Activated T-helper 1 cell treated with anti-CD3 and anti-CD28 coated beads, Interleukin-12 subunit alpha, Interleukin-12 subunit beta, Interleukin-2, Interleukin-4 antibody, amounts not matched to agents 30 ng/mL and 10 ng/mL and 1 ng/mL, durations not matched to agents 14 hours and 24 hours and 36 hours (primary cell): ENCODE results near the gene ALPK3. TPM values are rescaled to one million over a fixed set of nuclear protein-coding genes. Genes with fewer than 3 reads are reported as not detected.
"Not testable (repeated sequence)": the region's sequence is repeated elsewhere in the genome, so short reads cannot be mapped to it uniquely, and the experiment has no call there.

Source experiments
- DNase-seq: peaks from one replicate; pipeline ENCODE4 v3.0.0; 2021; ENCODE audit warnings: low spot score
- H3K27ac Mint-ChIP-seq: one replicate; pipeline ENCODE4 v1.8.0; 2021; ENCODE audit warnings: mild to moderate bottlenecking, mixed read lengths
- H3K27me3 Mint-ChIP-seq: one replicate; pipeline ENCODE4 v1.8.0; 2022; ENCODE audit warnings: mild to moderate bottlenecking, moderate library complexity, mixed read lengths; ENCODE audit not compliant: insufficient read depth
- H3K36me3 Mint-ChIP-seq: one replicate; pipeline ENCODE4 v1.8.0; 2021; ENCODE audit warnings: low read depth, mixed read lengths
- H3K4me1 Mint-ChIP-seq: one replicate; pipeline ENCODE4 v1.8.0; 2021; ENCODE audit warnings: low read depth, mixed read lengths
- H3K4me3 Mint-ChIP-seq: one replicate; pipeline ENCODE4 v1.8.0; 2021; ENCODE audit warnings: mild to moderate bottlenecking, moderate library complexity, mixed read lengths
- H3K9me3 Mint-ChIP-seq: one replicate; pipeline ENCODE4 v1.8.0; 2021; ENCODE audit warnings: mixed read lengths
- intact Hi-C: fragments of 100-400 bp; cut with micrococcal nuclease; formaldehyde crosslinking; loops from one replicate; pipeline ENCODE4 v1.15.1; 2024
- total RNA-seq: library from RNA; stranded (reverse); gene quantifications from 2 replicates; pipeline ENCODE4 v1.2.3, GENCODE V29; 2022

ALPK3 gene
- total RNA-seq, 1 donor from 2014 or later: 0.10 TPM

GRCh38 chr15:84833447-84834228, 16.5 kb downstream of the ALPK3 start:
- no peak overlapping the region for H3K4me3 Mint-ChIP-seq
- peaks cover 13% of the 10 kb centered on the region for H3K27me3 Mint-ChIP-seq
- H3K4me1 Mint-ChIP-seq: no peaks in the 10 kb centered on the region
- H3K36me3 Mint-ChIP-seq: no peaks in the 10 kb centered on the region
- no peak for DNase-seq
- H3K9me3 Mint-ChIP-seq: no peaks in the 10 kb centered on the region
- intact Hi-C loops: no loop called here
- no peak overlapping the region for H3K27ac Mint-ChIP-seq

GRCh38 chr15:84834229-84834955, 17.2 kb downstream of the ALPK3 start:
- Mint-ChIP-seq H3K9me3 (no peaks in the 10 kb centered on the region), H3K27ac (no peak overlapping the region), H3K4me1 (no peaks in the 10 kb centered on the region), H3K27me3 (peaks cover 10% of the 10 kb centered on the region), H3K4me3 (no peak overlapping the region), H3K36me3 (no peaks in the 10 kb centered on the region)
- no peak for DNase-seq
- intact Hi-C loops: no loop called here

GRCh38 chr15:84834969-84835368, 17.8 kb downstream of the ALPK3 start:
- DNase-seq: no peak
- no peaks in the 10 kb centered on the region for H3K9me3 Mint-ChIP-seq
- H3K27ac Mint-ChIP-seq: no peak overlapping the region
- H3K4me3 Mint-ChIP-seq: no peak overlapping the region
- peaks cover 9% of the 10 kb centered on the region for H3K27me3 Mint-ChIP-seq
- intact Hi-C loops: no loop called here
- no peaks in the 10 kb centered on the region for H3K4me1 Mint-ChIP-seq
- no peaks in the 10 kb centered on the region for H3K36me3 Mint-ChIP-seq

- no peak for DNase-seq
- intact Hi-C loops: no loop called here
- H3K4me1 Mint-ChIP-seq: no peaks in the 10 kb centered on the region
- no peaks in the 10 kb centered on the region for H3K36me3 Mint-ChIP-seq
- no peak overlapping the region for H3K27ac Mint-ChIP-seq
- no peak overlapping the region for H3K4me3 Mint-ChIP-seq
- no peaks in the 10 kb centered on the region for H3K9me3 Mint-ChIP-seq
- peaks cover 9% of the 10 kb centered on the region for H3K27me3 Mint-ChIP-seq
Observed at GRCh38 chr15:84835661-84836337, 18.6 kb downstream of the ALPK3 start.

GRCh38 chr15:84836844-84837243, 19.7 kb downstream of the ALPK3 start:
- intact Hi-C loops: no loop called here
- no peak for DNase-seq
- H3K4me3 Mint-ChIP-seq: no peak overlapping the region

GRCh38 chr15:84839714-84840113, 22.6 kb downstream of the ALPK3 start:
- Mint-ChIP-seq H3K27ac (no peak overlapping the region), H3K4me3 (no peak overlapping the region), H3K4me1 (no peaks in the 10 kb centered on the region), H3K9me3 (no peaks in the 10 kb centered on the region), H3K36me3 (no peaks in the 10 kb centered on the region), H3K27me3 (peaks cover 2% of the 10 kb centered on the region)
- intact Hi-C loops: no loop called here
- DNase-seq: no peak

More at GRCh38 chr15:84836844-84837243, 19.7 kb downstream of the ALPK3 start:
- H3K27ac Mint-ChIP-seq: no peak overlapping the region
- H3K27me3 Mint-ChIP-seq: peaks cover 2% of the 10 kb centered on the region
- no peaks in the 10 kb centered on the region for H3K4me1 Mint-ChIP-seq
- H3K36me3 Mint-ChIP-seq: no peaks in the 10 kb centered on the region
- H3K9me3 Mint-ChIP-seq: no peaks in the 10 kb centered on the region

- Mint-ChIP-seq H3K9me3 (no peaks in the 10 kb centered on the region), H3K27ac (no peak overlapping the region), H3K27me3 (peaks cover 2% of the 10 kb centered on the region), H3K36me3 (no peaks in the 10 kb centered on the region), H3K4me1 (no peaks in the 10 kb centered on the region), H3K4me3 (no peak overlapping the region)
- intact Hi-C loops: no loop called here
- no peak for DNase-seq
Observed at GRCh38 chr15:84840255-84840654, 23.1 kb downstream of the ALPK3 start.

GRCh38 chr15:84840741-84841429, 23.7 kb downstream of the ALPK3 start:
- intact Hi-C loops: no loop called here
- Mint-ChIP-seq H3K4me1 (no peaks in the 10 kb centered on the region), H3K27me3 (peaks cover 2% of the 10 kb centered on the region), H3K36me3 (no peaks in the 10 kb centered on the region), H3K9me3 (no peaks in the 10 kb centered on the region), H3K27ac (no peak overlapping the region), H3K4me3 (no peak overlapping the region)
- DNase-seq: no peak

- peaks cover 10% of the 10 kb centered on the region for H3K9me3 Mint-ChIP-seq
- no peaks in the 10 kb centered on the region for H3K36me3 Mint-ChIP-seq
- H3K4me1 Mint-ChIP-seq: no peaks in the 10 kb centered on the region
- H3K4me3 Mint-ChIP-seq: no peak overlapping the region
- no peak overlapping the region for H3K27ac Mint-ChIP-seq
- intact Hi-C loops: no loop called here
- no peaks in the 10 kb centered on the region for H3K27me3 Mint-ChIP-seq
- no peak for DNase-seq
Observed at GRCh38 chr15:84842781-84843180, 25.6 kb downstream of the ALPK3 start.

GRCh38 chr15:84844964-84845363, 27.8 kb downstream of the ALPK3 start:
- Mint-ChIP-seq H3K9me3 (peaks cover 10% of the 10 kb centered on the region), H3K4me1 (no peaks in the 10 kb centered on the region), H3K27ac (no peak overlapping the region), H3K36me3 (no peaks in the 10 kb centered on the region), H3K4me3 (no peak overlapping the region), H3K27me3 (no peaks in the 10 kb centered on the region)
- intact Hi-C loops: loop anchor here (1.0 kb wide), 1 partner anchor 83 kb away; no protein-coding TSS in a partner anchor
- DNase-seq: no peak

GRCh38 chr15:84845631-84846030, 28.5 kb downstream of the ALPK3 start:
- H3K4me3 Mint-ChIP-seq, H3K27ac Mint-ChIP-seq, DNase-seq, H3K9me3 Mint-ChIP-seq, H3K27me3 Mint-ChIP-seq, H3K4me1 Mint-ChIP-seq, H3K36me3 Mint-ChIP-seq: not testable (repeated sequence)
- intact Hi-C loops: loop anchor here (1.0 kb wide), 1 partner anchor 83 kb away; no protein-coding TSS in a partner anchor

GRCh38 chr15:84846269-84846668, 29.1 kb downstream of the ALPK3 start:
- Mint-ChIP-seq H3K27me3 (no peaks in the 10 kb centered on the region), H3K27ac (no peak overlapping the region), H3K4me1 (no peaks in the 10 kb centered on the region), H3K9me3 (peaks cover 10% of the 10 kb centered on the region), H3K36me3 (no peaks in the 10 kb centered on the region), H3K4me3 (no peak overlapping the region)
- intact Hi-C loops: no loop called here
- DNase-seq: no peak
